Hematopoietic multipotent progenitor cell treated with erythropoietin and hydrocortisone succinate and interleukin-3 and kit ligand, for 6 days (in vitro differentiated cells): ENCODE measurements around the gene KATNAL1.
A peak's percentile ranks its signal among the peaks of the same experiment; 100 is the strongest.

ENCODE experiments used
- DNase-seq: peaks from one replicate; pipeline ENCODE4 v3.0.0-alpha.2; 2015

The KATNAL1 gene

GRCh38 chr13:30307194-30307970 lies at the start of gene KATNAL1:
TSS of gene KATNAL1 (minus strand) at chr13:30307551. CDS start at chr13:30283777, 23,774 bp downstream.
- peak; percentile 91 for DNase-seq

GRCh38 chr13:30355839-30356238 lies 48.5 kb upstream of the KATNAL1 start:
- no peak for DNase-seq

GRCh38 chr13:30355384-30355699 lies 48.0 kb upstream of the KATNAL1 start:
- peak; percentile 78 for DNase-seq

GRCh38 chr13:30354493-30355383 lies 47.4 kb upstream of the KATNAL1 start:
- no peak for DNase-seq

- DNase-seq, result no peak
These were observed 46.3 kb upstream of the KATNAL1 start for GRCh38 chr13:30353471-30354215.

- no peak for DNase-seq
These were observed 45.7 kb upstream of the KATNAL1 start for GRCh38 chr13:30353060-30353459.

GRCh38 chr13:30352121-30352520 lies 44.8 kb upstream of the KATNAL1 start:
- DNase-seq, result no peak

GRCh38 chr13:30346789-30347167 lies 39.4 kb upstream of the KATNAL1 start:
- no peak for DNase-seq

- no peak for DNase-seq
These were observed 38.9 kb upstream of the KATNAL1 start for GRCh38 chr13:30346153-30346788.

- DNase-seq, result no peak
These were observed 38.2 kb upstream of the KATNAL1 start for GRCh38 chr13:30345426-30346100.

- no peak for DNase-seq
These were observed 34.6 kb upstream of the KATNAL1 start for GRCh38 chr13:30341815-30342570.

GRCh38 chr13:30340331-30341250 lies 33.2 kb upstream of the KATNAL1 start:
- peak; percentile 73 for DNase-seq

- DNase-seq, result no peak
These were observed 32.5 kb upstream of the KATNAL1 start for GRCh38 chr13:30339738-30340330.

- no peak for DNase-seq
These were observed 31.6 kb upstream of the KATNAL1 start for GRCh38 chr13:30338952-30339351.

- DNase-seq, result no peak
These were observed 31.0 kb upstream of the KATNAL1 start for GRCh38 chr13:30338331-30338851.

- DNase-seq, result no peak
These were observed 29.8 kb upstream of the KATNAL1 start for GRCh38 chr13:30337061-30337610.

- DNase-seq, result peak; percentile 78
These were observed 27.5 kb upstream of the KATNAL1 start for GRCh38 chr13:30334663-30335386.

GRCh38 chr13:30333616-30334015 lies 26.3 kb upstream of the KATNAL1 start:
- no peak for DNase-seq
